Neural cell (in vitro differentiated cells): ENCODE measurements around the gene PPP1R8.

Source experiments
- EP300 ChIP-seq: fragments of 450-650 bp; conservative IDR thresholded peaks from 2 replicates; pipeline ENCODE4 v1.6.1; 2014; ENCODE audit warnings: antibody characterized with exemption, mild to moderate bottlenecking, moderate library complexity; ENCODE audit not compliant: poor library complexity, severe bottlenecking
- EZH2 ChIP-seq: fragments of 200-600, 300-800 bp; shearing (Covaris generic), sonication (generic); IDR thresholded peaks from 2 replicates; pipeline ENCODE4 v1.6.1; 2014; ENCODE audit warnings: antibody characterized with exemption, low read length, borderline replicate concordance, mild to moderate bottlenecking; ENCODE audit not compliant: insufficient read depth, poor library complexity, severe bottlenecking
- TF ChIP-seq, protein P1 (sequence below): fragments of 450-650 bp; IDR thresholded peaks from 2 replicates; pipeline ENCODE4 v1.5.1; 2014; ENCODE audit warnings: antibody characterized with exemption, mild to moderate bottlenecking, moderate library complexity; ENCODE audit not compliant: poor library complexity, severe bottlenecking

- TF ChIP-seq, protein P1, sequence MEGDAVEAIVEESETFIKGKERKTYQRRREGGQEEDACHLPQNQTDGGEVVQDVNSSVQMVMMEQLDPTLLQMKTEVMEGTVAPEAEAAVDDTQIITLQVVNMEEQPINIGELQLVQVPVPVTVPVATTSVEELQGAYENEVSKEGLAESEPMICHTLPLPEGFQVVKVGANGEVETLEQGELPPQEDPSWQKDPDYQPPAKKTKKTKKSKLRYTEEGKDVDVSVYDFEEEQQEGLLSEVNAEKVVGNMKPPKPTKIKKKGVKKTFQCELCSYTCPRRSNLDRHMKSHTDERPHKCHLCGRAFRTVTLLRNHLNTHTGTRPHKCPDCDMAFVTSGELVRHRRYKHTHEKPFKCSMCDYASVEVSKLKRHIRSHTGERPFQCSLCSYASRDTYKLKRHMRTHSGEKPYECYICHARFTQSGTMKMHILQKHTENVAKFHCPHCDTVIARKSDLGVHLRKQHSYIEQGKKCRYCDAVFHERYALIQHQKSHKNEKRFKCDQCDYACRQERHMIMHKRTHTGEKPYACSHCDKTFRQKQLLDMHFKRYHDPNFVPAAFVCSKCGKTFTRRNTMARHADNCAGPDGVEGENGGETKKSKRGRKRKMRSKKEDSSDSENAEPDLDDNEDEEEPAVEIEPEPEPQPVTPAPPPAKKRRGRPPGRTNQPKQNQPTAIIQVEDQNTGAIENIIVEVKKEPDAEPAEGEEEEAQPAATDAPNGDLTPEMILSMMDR, result no peak
- no peak for TF ChIP-seq EP300
- no peak for TF ChIP-seq EZH2
Observed at GRCh38 chr1:27855085-27855484, 24.5 kb downstream of the PPP1R8 start.
